Measurements from ENCODE around the gene TGFBRAP1.

Gene TGFBRAP1

GRCh38 chr2:105308382-105309146, 21.0 kb downstream of the TGFBRAP1 start:
- Mint-ChIP-seq H3K27ac (no peak overlapping the region), H3K36me3 (peaks cover 4% of the 10 kb centered on the region), H3K4me1 (ENCODE audit: low read depth) (peaks cover 36% of the 10 kb centered on the region), H3K27me3 (no peaks in the 10 kb centered on the region), H3K9me3 (ENCODE audit: low read depth) (no peaks in the 10 kb centered on the region), H3K4me3 (no peak overlapping the region)

GRCh38 chr2:105307962-105308361, 21.6 kb downstream of the TGFBRAP1 start:
- H3K27me3 Mint-ChIP-seq, result no peaks in the 10 kb centered on the region
- peaks cover 37% of the 10 kb centered on the region for H3K4me1 Mint-ChIP-seq (ENCODE audit: low read depth)
- H3K9me3 Mint-ChIP-seq (ENCODE audit: low read depth), result no peaks in the 10 kb centered on the region
- H3K27ac Mint-ChIP-seq, result no peak overlapping the region
- no peak overlapping the region for H3K4me3 Mint-ChIP-seq
- H3K36me3 Mint-ChIP-seq, result peaks cover 8% of the 10 kb centered on the region

GRCh38 chr2:105307550-105307949, 22.0 kb downstream of the TGFBRAP1 start:
- no peak overlapping the region for H3K4me3 Mint-ChIP-seq
- H3K9me3 Mint-ChIP-seq (ENCODE audit: low read depth), result no peaks in the 10 kb centered on the region
- no peak overlapping the region for H3K27ac Mint-ChIP-seq
- H3K4me1 Mint-ChIP-seq (ENCODE audit: low read depth), result peaks cover 41% of the 10 kb centered on the region
- no peaks in the 10 kb centered on the region for H3K27me3 Mint-ChIP-seq
- peaks cover 8% of the 10 kb centered on the region for H3K36me3 Mint-ChIP-seq

- no peaks in the 10 kb centered on the region for H3K27me3 Mint-ChIP-seq
- no peak overlapping the region for H3K4me3 Mint-ChIP-seq
- peaks cover 44% of the 10 kb centered on the region for H3K4me1 Mint-ChIP-seq (ENCODE audit: low read depth)
- peaks cover 8% of the 10 kb centered on the region for H3K36me3 Mint-ChIP-seq
- no peaks in the 10 kb centered on the region for H3K9me3 Mint-ChIP-seq (ENCODE audit: low read depth)
- no peak overlapping the region for H3K27ac Mint-ChIP-seq
These were observed 22.4 kb downstream of the TGFBRAP1 start for GRCh38 chr2:105307146-105307545.

- no peak overlapping the region for H3K27ac Mint-ChIP-seq
- H3K27me3 Mint-ChIP-seq, result no peaks in the 10 kb centered on the region
- peaks cover 26% of the 10 kb centered on the region for H3K4me1 Mint-ChIP-seq (ENCODE audit: low read depth)
- H3K9me3 Mint-ChIP-seq (ENCODE audit: low read depth), result no peaks in the 10 kb centered on the region
- peaks cover 11% of the 10 kb centered on the region for H3K36me3 Mint-ChIP-seq
- no peak overlapping the region for H3K4me3 Mint-ChIP-seq
These were observed 27.9 kb downstream of the TGFBRAP1 start for GRCh38 chr2:105301646-105302045.

- Mint-ChIP-seq H3K4me3 (no peak overlapping the region), H3K36me3 (peaks cover 14% of the 10 kb centered on the region), H3K4me1 (ENCODE audit: low read depth) (peaks cover 20% of the 10 kb centered on the region), H3K27me3 (no peaks in the 10 kb centered on the region), H3K9me3 (ENCODE audit: low read depth) (no peaks in the 10 kb centered on the region), H3K27ac (no peak overlapping the region)
These were observed 30.2 kb downstream of the TGFBRAP1 start for GRCh38 chr2:105299290-105299689.

- Mint-ChIP-seq H3K27ac (no peak overlapping the region), H3K36me3 (peaks cover 8% of the 10 kb centered on the region), H3K4me1 (ENCODE audit: low read depth) (peaks cover 12% of the 10 kb centered on the region), H3K9me3 (ENCODE audit: low read depth) (no peaks in the 10 kb centered on the region), H3K4me3 (no peak overlapping the region), H3K27me3 (no peaks in the 10 kb centered on the region)
These were observed 31.5 kb downstream of the TGFBRAP1 start for GRCh38 chr2:105298017-105298416.

GRCh38 chr2:105297216-105297615, 32.3 kb downstream of the TGFBRAP1 start:
- H3K27ac Mint-ChIP-seq, result no peak overlapping the region
- no peaks in the 10 kb centered on the region for H3K9me3 Mint-ChIP-seq (ENCODE audit: low read depth)
- H3K4me3 Mint-ChIP-seq, result no peak overlapping the region
- no peaks in the 10 kb centered on the region for H3K27me3 Mint-ChIP-seq
- H3K4me1 Mint-ChIP-seq (ENCODE audit: low read depth), result peaks cover 6% of the 10 kb centered on the region
- H3K36me3 Mint-ChIP-seq, result peaks cover 13% of the 10 kb centered on the region

GRCh38 chr2:105296017-105296611, 33.4 kb downstream of the TGFBRAP1 start:
- Mint-ChIP-seq H3K36me3 (peaks cover 22% of the 10 kb centered on the region), H3K4me1 (ENCODE audit: low read depth) (no peaks in the 10 kb centered on the region), H3K27me3 (no peaks in the 10 kb centered on the region), H3K4me3 (no peak overlapping the region), H3K27ac (no peak overlapping the region), H3K9me3 (ENCODE audit: low read depth) (no peaks in the 10 kb centered on the region)

- Mint-ChIP-seq H3K4me1 (ENCODE audit: low read depth) (no peaks in the 10 kb centered on the region), H3K27me3 (no peaks in the 10 kb centered on the region), H3K9me3 (ENCODE audit: low read depth) (no peaks in the 10 kb centered on the region), H3K27ac (no peak overlapping the region), H3K36me3 (peaks cover 22% of the 10 kb centered on the region), H3K4me3 (no peak overlapping the region)
These were observed 34.6 kb downstream of the TGFBRAP1 start for GRCh38 chr2:105294844-105295481.

- Mint-ChIP-seq H3K27me3 (no peaks in the 10 kb centered on the region), H3K9me3 (ENCODE audit: low read depth) (no peaks in the 10 kb centered on the region), H3K4me1 (ENCODE audit: low read depth) (no peaks in the 10 kb centered on the region), H3K27ac (no peak overlapping the region), H3K36me3 (peaks cover 22% of the 10 kb centered on the region), H3K4me3 (no peak overlapping the region)
These were observed 35.5 kb downstream of the TGFBRAP1 start for GRCh38 chr2:105294046-105294445.

- H3K36me3 Mint-ChIP-seq, result peaks cover 19% of the 10 kb centered on the region
- H3K4me1 Mint-ChIP-seq (ENCODE audit: low read depth), result peaks cover 2% of the 10 kb centered on the region
- no peak overlapping the region for H3K27ac Mint-ChIP-seq
- H3K4me3 Mint-ChIP-seq, result no peak overlapping the region
- H3K9me3 Mint-ChIP-seq (ENCODE audit: low read depth), result no peaks in the 10 kb centered on the region
- H3K27me3 Mint-ChIP-seq, result no peaks in the 10 kb centered on the region
These were observed 37.6 kb downstream of the TGFBRAP1 start for GRCh38 chr2:105291981-105292380.

- Mint-ChIP-seq H3K27me3 (no peaks in the 10 kb centered on the region), H3K9me3 (ENCODE audit: low read depth) (no peaks in the 10 kb centered on the region), H3K27ac (no peak overlapping the region), H3K4me1 (ENCODE audit: low read depth) (peaks cover 2% of the 10 kb centered on the region), H3K36me3 (peaks cover 19% of the 10 kb centered on the region), H3K4me3 (no peak overlapping the region)
These were observed 38.4 kb downstream of the TGFBRAP1 start for GRCh38 chr2:105290981-105291660.

GRCh38 chr2:105288133-105288532, 41.4 kb downstream of the TGFBRAP1 start:
- Mint-ChIP-seq H3K4me3 (no peak overlapping the region), H3K4me1 (ENCODE audit: low read depth) (peaks cover 2% of the 10 kb centered on the region), H3K27ac (no peak overlapping the region), H3K9me3 (ENCODE audit: low read depth) (no peaks in the 10 kb centered on the region), H3K36me3 (peaks cover 17% of the 10 kb centered on the region), H3K27me3 (no peaks in the 10 kb centered on the region)

- Mint-ChIP-seq H3K4me3 (no peak overlapping the region), H3K9me3 (ENCODE audit: low read depth) (no peaks in the 10 kb centered on the region), H3K4me1 (ENCODE audit: low read depth) (peaks cover 2% of the 10 kb centered on the region), H3K27ac (no peak overlapping the region), H3K36me3 (peaks cover 14% of the 10 kb centered on the region), H3K27me3 (no peaks in the 10 kb centered on the region)
These were observed 41.8 kb downstream of the TGFBRAP1 start for GRCh38 chr2:105287692-105288091.

Measured in activated naive CD8-positive, alpha-beta T cell (primary cell).